Brain microvascular endothelial cell (primary cell): ENCODE measurements around the gene APRT.

Experiments
- DNase-seq: peaks from one replicate; pipeline ENCODE4 v3.0.0-alpha.2; 2020
- H3K27ac ChIP-seq: fragments of 250-450 bp; sonication (Bioruptor Pico); 2 replicates; pipeline ENCODE4 v1.5.1; 2020; ENCODE audit warnings: mild to moderate bottlenecking, moderate library complexity
- H3K27me3 ChIP-seq: fragments of 250-450 bp; sonication (Bioruptor Pico); replicated peaks from 2 replicates; pipeline ENCODE4 v1.5.1; 2020; ENCODE audit warnings: mild to moderate bottlenecking
- H3K36me3 ChIP-seq: fragments of 250-450 bp; sonication (Bioruptor Pico); replicated peaks from 2 replicates; pipeline ENCODE4 v1.5.1; 2020; ENCODE audit warnings: mild to moderate bottlenecking
- H3K4me3 ChIP-seq: 2 replicates; pipeline ENCODE4 v1.5.1; 2011; ENCODE audit warnings: low read depth, mild to moderate bottlenecking, control low read depth, low read length, moderate library complexity
- in situ Hi-C: cut with HindIII; loops from 2 replicates; pipeline ENCODE4 v1.10.0; 2017; ENCODE audit warnings: low sequenced_read_pairs, low pct_ligation_motif_present
- TF ChIP-seq, protein P1 (sequence below): IDR thresholded peaks from 2 replicates; pipeline ENCODE4 v1.5.1; 2011; ENCODE audit warnings: low read depth, mild to moderate bottlenecking, moderate library complexity, low read length, control low read depth, inconsistent platforms; ENCODE audit errors: missing control alignments

Gene APRT, protein sequence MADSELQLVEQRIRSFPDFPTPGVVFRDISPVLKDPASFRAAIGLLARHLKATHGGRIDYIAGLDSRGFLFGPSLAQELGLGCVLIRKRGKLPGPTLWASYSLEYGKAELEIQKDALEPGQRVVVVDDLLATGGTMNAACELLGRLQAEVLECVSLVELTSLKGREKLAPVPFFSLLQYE

DNA sequence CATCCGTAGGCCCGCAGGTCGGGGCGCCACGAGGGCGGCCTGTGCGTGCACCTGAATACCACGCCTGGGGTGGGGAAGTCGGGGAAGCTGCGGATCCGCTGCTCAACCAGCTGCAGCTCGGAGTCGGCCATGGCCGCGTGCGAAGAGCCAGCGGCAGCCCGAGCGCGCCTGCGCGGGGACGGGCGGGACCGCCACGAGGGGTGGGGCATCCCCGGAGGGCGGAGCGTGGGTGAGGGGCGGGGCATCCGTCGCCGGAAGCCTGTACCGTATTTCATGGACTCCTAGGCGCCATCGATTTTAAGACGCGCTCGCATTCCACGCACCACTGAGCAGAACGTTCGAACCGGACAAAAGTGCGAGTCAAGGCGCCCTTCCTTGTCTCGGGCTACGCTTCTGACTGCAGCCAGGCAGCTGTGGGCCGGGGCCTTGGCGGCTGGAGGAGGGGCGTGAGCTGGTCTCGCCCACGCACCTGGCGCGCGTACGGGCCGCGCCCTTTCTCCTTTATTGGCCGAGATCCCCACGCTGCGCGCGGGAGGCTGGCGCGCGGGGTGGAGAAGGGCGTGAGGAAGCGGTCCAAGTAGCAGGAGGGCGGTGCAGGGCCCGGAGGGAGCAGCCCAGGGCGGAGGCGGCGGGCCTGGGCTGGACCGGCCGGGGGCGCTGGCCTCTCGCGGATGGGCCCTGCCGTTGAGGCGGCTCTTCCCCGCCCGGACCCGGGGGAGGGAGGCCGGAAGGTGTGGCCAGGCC is at the start of gene APRT:
Gene APRT, minus strand, starts transcription at position 160 of the 744 bp plus-strand sequence. Its CDS starts 29 bp downstream, at position 131.
- H3K27me3 ChIP-seq, result no peaks in the 10 kb centered on the region
- in situ Hi-C loops, result no loop called here
- DNase-seq, result peak; percentile 91
- H3K36me3 ChIP-seq, result peaks cover 13% of the 10 kb centered on the region
- TF ChIP-seq, protein P1, sequence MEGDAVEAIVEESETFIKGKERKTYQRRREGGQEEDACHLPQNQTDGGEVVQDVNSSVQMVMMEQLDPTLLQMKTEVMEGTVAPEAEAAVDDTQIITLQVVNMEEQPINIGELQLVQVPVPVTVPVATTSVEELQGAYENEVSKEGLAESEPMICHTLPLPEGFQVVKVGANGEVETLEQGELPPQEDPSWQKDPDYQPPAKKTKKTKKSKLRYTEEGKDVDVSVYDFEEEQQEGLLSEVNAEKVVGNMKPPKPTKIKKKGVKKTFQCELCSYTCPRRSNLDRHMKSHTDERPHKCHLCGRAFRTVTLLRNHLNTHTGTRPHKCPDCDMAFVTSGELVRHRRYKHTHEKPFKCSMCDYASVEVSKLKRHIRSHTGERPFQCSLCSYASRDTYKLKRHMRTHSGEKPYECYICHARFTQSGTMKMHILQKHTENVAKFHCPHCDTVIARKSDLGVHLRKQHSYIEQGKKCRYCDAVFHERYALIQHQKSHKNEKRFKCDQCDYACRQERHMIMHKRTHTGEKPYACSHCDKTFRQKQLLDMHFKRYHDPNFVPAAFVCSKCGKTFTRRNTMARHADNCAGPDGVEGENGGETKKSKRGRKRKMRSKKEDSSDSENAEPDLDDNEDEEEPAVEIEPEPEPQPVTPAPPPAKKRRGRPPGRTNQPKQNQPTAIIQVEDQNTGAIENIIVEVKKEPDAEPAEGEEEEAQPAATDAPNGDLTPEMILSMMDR, result no peak
- H3K4me3 ChIP-seq, result peak within 1 kb of the TSS; percentile 70
- peak within 1 kb of the TSS; percentile 84 for H3K27ac ChIP-seq

DNA sequence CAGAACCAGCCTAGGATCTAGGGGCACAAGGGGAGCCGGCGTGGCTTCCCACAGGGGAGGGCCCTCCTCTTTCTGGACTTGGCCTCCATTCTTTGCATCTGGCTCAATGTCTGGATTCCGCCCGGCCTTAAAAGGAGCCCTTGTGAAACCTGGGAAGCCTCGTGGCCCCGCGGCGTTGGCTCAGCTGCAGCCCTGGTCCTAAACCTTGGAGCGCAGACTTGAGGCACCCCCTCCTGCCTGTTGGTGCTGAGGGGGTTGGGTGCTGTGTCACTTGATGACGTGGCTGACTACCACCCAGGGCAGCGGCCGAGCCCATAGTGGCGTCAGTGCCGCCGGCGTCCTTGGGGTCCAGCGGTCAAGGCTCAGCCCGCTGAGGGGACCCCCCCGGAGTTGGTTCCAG is 49.6 kb upstream of the APRT start:
- H3K27me3 ChIP-seq, result no peaks in the 10 kb centered on the region
- H3K27ac ChIP-seq, result no peak overlapping the region
- DNase-seq, result no peak
- in situ Hi-C loops, result no loop called here
- H3K36me3 ChIP-seq, result peaks cover 11% of the 10 kb centered on the region
- TF ChIP-seq, protein P1, result no peak
- H3K4me3 ChIP-seq, result no peak overlapping the region

DNA sequence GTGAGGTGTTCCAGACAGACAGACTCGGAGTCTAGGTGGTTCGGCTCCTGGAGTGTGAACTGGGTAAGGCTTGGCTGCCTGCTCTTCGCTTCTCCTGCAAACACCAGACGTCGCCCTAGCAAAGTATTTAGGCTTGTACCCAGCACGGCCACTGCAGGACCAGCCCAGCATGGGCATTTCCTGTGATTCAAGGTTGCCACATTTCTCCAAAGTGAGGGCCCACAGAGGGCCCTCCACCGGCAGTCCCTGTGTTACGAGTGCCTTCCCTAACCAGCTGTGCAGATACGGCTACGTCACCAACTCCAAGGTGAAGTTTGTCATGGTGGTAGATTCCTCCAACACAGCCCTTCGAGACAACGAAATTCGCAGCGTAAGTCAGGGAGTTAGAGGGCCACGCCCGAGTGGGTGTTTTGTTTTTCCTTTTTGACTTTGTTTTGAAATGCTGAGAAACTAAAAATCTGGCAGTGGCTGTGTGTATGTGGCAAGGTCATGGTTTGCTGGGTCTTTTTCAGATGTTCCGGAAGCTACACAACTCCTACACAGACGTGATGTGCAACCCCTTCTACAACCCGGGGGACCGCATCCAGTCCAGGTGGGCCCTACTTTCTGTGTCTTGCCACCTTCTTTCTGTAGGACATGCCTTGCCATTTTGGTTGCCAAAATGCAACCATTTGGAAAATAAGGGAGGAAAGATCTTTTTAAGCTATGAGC is 47.8 kb upstream of the APRT start:
- Histone ChIP-seq H3K27ac (no peak overlapping the region), H3K4me3 (no peak overlapping the region), H3K36me3 (peaks cover 11% of the 10 kb centered on the region), H3K27me3 (no peaks in the 10 kb centered on the region)
- no peak for DNase-seq
- in situ Hi-C loops, result no loop called here
- TF ChIP-seq, protein P1, result no peak

DNA sequence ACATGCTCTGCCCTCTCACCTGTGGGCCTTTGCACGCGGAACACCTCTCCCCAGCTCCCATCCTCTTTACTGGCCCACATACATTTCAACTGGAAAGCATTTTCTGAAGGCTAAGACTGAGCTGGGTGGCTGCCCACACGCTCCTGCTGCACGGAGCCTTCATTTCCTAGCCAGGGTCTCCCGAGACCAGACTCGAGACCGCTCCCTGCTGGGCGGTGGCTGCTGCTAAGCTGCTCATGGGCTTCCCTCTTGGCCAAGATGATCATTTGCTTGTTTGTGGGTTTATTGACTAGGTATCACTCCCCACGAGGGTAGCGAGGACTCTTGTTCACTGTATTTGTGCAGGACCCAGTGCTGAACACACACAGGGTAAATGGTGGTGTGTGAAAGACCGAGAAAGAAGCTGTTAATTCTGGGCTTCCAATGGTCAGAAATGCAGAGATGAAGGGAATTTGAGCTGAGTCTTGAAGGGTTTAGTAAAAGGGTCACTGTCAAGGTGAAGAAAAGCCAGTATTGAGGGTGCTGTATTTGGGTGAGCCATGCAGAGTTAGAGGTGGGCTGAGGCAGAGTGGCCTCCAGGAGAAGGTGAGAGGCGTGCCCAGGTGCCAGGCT is 46.1 kb upstream of the APRT start:
- peak; percentile 75 for DNase-seq
- H3K27ac ChIP-seq, result peak overlapping the region; percentile 95
- in situ Hi-C loops, result no loop called here
- H3K27me3 ChIP-seq, result no peaks in the 10 kb centered on the region
- peak overlapping the region; percentile 96 for H3K4me3 ChIP-seq
- TF ChIP-seq, protein P1, result peak; percentile 94
- peaks cover 11% of the 10 kb centered on the region for H3K36me3 ChIP-seq

DNA sequence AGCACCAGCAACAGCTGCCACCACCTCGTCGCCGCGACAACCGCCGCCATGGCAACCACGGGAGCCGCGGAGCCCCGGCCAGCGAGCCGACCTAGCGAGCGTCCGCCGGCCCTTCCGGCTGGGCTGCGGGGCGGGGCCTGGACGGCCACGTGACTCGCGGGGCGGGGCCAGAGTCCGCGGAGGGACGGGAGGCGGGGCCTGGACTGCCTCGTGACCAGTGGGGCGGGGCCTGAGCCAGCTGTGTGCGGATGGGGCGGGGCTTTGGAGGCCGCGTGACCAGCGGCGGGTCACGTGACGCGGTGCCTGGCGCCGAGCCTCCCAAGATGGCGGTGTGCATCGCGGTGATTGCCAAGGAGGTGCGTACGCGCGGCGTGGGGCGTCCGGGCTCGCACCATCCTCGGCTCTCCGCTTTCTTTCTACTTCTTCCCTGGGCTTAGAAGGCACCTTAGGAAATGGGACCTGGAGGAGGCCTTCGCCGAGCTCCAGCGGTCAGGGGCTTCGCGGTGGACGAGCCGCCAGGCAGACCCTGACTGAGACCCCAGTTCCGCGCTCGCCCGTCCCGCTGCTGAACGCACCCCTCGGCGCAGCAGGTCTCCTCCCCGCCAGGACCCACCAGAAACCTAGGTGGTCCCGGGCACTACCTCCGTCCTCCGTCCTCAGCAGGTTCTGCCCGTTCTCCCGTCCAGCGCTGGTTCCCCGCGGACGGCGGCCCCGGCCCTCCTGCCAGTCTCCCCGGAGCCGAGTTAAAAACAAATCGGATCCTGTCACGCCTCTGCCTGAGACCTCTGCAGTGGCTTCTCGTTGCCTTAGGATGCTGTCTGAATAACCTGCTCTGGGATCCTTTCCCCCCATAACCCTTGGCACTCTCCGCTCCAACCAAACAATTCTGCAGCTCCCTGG is 45.4 kb upstream of the APRT start, which contains the start of the genes GALNS and TRAPPC2L:
Gene GALNS, minus strand, starts transcription at position 120 of the 900 bp plus-strand sequence. Its CDS starts 70 bp downstream, at position 50.
Gene TRAPPC2L, plus strand, starts transcription at position 300 of the 900 bp plus-strand sequence. Its CDS starts 24 bp downstream, at position 324.
- Histone ChIP-seq H3K36me3 (peaks cover 11% of the 10 kb centered on the region), H3K4me3 (peak within 1 kb of the TSS; percentile 96), H3K27ac (peak within 1 kb of the TSS; percentile 95), H3K27me3 (no peaks in the 10 kb centered on the region)
- DNase-seq, result peak; percentile 94
- in situ Hi-C loops, result no loop called here
- TF ChIP-seq, protein P1, result no peak
